NB4 (cell line): ENCODE data around the gene GPR152.

Source experiments
- DNase-seq: peaks from one replicate; pipeline ENCODE4 v3.0.0; 2010; ENCODE audit warnings: low read depth
- H3K4me3 ChIP-seq: one replicate; pipeline ENCODE4 v1.5.1; 2011; ENCODE audit warnings: mild to moderate bottlenecking, low read depth, low read length, moderate library complexity
- MYC ChIP-seq: IDR thresholded peaks from 2 replicates; pipeline ENCODE4 v1.6.1; 2011; ENCODE audit warnings: low read depth, low read length
- POLR2A ChIP-seq: IDR thresholded peaks from 2 replicates; pipeline ENCODE4 v1.6.1; 2011; ENCODE audit warnings: mild to moderate bottlenecking; ENCODE audit not compliant: insufficient read length; ENCODE audit errors: extremely low read depth
- TF ChIP-seq, protein P1 (sequence below): IDR thresholded peaks from one replicate; pipeline ENCODE4 v1.5.1; 2012; ENCODE audit warnings: low read depth, low read length
- TF ChIP-seq, protein P2 (sequence below): IDR thresholded peaks from 2 replicates; pipeline ENCODE4 v1.6.1; 2011; ENCODE audit warnings: low read depth, low read length

The GPR152 gene, protein sequence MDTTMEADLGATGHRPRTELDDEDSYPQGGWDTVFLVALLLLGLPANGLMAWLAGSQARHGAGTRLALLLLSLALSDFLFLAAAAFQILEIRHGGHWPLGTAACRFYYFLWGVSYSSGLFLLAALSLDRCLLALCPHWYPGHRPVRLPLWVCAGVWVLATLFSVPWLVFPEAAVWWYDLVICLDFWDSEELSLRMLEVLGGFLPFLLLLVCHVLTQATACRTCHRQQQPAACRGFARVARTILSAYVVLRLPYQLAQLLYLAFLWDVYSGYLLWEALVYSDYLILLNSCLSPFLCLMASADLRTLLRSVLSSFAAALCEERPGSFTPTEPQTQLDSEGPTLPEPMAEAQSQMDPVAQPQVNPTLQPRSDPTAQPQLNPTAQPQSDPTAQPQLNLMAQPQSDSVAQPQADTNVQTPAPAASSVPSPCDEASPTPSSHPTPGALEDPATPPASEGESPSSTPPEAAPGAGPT

DNA sequence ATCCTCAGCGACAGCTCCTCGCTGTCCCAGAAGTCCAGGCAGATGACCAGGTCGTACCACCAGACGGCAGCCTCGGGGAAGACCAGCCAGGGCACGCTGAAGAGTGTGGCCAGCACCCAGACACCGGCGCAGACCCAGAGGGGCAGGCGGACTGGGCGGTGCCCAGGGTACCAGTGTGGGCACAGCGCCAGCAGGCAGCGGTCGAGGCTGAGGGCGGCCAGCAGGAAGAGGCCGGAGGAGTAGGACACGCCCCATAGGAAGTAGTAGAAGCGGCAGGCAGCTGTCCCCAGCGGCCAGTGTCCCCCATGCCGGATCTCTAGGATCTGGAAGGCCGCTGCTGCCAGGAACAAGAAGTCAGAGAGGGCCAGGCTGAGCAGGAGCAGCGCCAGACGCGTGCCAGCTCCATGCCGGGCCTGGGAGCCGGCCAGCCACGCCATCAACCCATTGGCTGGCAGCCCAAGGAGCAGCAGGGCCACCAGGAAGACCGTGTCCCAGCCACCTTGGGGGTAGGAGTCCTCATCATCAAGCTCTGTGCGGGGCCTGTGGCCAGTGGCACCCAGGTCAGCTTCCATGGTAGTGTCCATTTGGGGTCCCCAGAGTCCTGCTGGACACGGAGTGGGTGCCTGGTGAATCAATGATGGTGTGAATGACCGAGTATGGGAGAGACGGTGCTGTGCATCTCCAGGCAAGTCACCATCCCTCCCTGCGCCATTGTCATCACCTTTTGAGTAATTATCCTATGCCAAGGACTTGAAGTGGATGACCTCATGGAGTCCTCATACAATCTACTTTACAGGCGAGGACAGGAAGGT lies at the start of gene GPR152:
GPR152 (minus strand) TSS at position 589 of the 812 bp plus-strand sequence; CDS start at position 584, 5 bp downstream.
- no peak within 1 kb of the TSS for H3K4me3 ChIP-seq
- no peak for DNase-seq
- TF ChIP-seq, protein P1, sequence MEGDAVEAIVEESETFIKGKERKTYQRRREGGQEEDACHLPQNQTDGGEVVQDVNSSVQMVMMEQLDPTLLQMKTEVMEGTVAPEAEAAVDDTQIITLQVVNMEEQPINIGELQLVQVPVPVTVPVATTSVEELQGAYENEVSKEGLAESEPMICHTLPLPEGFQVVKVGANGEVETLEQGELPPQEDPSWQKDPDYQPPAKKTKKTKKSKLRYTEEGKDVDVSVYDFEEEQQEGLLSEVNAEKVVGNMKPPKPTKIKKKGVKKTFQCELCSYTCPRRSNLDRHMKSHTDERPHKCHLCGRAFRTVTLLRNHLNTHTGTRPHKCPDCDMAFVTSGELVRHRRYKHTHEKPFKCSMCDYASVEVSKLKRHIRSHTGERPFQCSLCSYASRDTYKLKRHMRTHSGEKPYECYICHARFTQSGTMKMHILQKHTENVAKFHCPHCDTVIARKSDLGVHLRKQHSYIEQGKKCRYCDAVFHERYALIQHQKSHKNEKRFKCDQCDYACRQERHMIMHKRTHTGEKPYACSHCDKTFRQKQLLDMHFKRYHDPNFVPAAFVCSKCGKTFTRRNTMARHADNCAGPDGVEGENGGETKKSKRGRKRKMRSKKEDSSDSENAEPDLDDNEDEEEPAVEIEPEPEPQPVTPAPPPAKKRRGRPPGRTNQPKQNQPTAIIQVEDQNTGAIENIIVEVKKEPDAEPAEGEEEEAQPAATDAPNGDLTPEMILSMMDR: no peak
- TF ChIP-seq POLR2A: no peak
- TF ChIP-seq, protein P2, sequence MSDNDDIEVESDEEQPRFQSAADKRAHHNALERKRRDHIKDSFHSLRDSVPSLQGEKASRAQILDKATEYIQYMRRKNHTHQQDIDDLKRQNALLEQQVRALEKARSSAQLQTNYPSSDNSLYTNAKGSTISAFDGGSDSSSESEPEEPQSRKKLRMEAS: no peak
- no peak for TF ChIP-seq MYC

DNA sequence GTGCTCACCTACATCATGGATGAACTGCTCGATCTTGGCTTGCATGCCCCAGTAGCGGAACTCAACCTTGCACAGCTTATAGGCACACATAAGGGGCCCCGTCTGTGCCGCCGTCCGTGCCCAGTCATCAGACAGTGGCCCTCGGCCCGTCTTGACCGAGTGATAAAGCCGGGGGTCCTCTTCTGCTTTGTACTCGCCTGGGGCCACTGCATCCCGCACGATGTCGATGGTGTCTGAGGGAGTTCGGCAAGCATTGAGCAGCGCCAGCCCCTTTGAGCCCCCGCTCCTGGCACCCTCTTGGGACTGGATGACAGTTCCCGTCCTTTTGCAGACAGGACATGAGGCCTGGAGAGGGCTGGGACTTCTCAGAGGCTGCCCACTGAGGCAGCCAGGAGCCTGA lies 49.3 kb upstream of the GPR152 start:
- H3K4me3 ChIP-seq: no peak overlapping the region
- TF ChIP-seq POLR2A (no peak), MYC (no peak)
- TF ChIP-seq, protein P2: no peak
- TF ChIP-seq, protein P1: no peak
- DNase-seq: no peak

DNA sequence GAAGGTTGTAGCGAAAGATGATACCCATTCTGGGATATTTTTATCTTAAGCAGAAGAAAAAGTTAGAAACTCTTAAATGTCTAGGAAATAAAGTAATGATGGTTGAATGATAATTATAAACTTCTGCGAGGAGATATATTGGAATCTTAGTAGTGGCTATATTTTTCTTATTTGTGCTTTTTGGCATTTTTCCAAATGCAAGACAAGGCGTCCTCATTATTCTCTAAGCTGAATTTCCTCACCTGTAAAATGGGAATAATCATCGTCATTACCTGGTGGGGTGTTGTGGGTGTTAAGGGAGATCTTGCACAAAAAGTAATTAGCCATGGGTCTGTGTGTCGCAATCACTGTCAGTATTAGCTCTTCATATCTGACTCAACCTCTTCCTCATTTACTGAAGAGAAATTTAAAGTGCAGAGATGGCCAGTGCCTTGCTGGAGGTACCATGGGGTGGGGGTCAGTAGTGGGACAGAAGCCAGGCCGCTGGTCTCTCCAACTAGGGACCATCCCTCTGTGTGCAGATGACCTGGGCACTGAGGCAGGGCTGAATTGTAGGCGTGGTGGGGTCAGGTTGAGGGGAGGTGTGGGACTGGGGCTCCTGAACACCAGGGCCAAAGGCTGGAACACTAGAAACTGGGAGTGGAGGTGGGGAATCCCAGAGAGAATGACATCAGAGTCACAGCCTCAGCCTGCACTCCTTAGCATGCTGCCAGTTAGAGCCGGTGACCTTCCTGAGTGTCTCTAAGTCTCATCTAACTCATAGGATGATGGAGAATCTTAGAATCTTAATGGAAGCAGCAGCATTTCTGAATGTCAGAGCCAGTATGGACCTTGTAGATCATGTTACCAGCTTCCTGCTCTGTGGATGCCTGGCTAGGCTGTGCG lies 48.5 kb upstream of the GPR152 start:
- H3K4me3 ChIP-seq: no peak overlapping the region
- DNase-seq: peak; percentile 83

DNA sequence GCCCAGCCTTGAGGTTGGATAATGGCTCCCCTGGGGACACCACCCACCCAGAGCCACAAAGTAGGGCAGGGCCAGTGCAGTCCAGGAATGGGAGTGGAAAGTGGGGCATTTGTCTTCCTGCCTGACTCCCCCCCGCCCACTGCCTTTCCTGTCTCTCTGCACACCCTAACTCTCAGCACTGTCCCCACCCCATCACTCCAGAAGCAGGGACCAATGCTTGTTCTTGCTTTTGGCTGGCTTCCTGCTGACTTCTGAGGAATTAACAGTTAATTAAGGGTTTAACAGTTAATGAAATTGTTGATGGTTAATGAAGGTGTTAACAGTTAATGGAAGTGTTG lies 47.9 kb upstream of the GPR152 start:
- H3K4me3 ChIP-seq: no peak overlapping the region
- TF ChIP-seq, protein P2: no peak
- TF ChIP-seq, protein P1: no peak
- TF ChIP-seq POLR2A (no peak), MYC (no peak)
- peak; percentile 41 for DNase-seq

More for the DNA sequence above, 48.5 kb upstream of the GPR152 start:
- TF ChIP-seq, protein P2: no peak
- no peak for TF ChIP-seq POLR2A
- TF ChIP-seq, protein P1: no peak
- no peak for TF ChIP-seq MYC
